NCI-H1694 (cell line): ENCODE data around the gene USP7.
"Not testable (repeated sequence)": the region's sequence is repeated elsewhere in the genome, so short reads cannot be mapped to it uniquely, and the experiment has no call there.

ENCODE experiments used
- DNase-seq: peaks from one replicate; lab custom pipeline; 2025; lab: John Stamatoyannopoulos, UW

USP7 gene

GRCh38 chr16:8963821-8964441 lies at the start of gene USP7:
USP7 (minus strand) TSS chr16:8963906; CDS start chr16:8963285, 621 bp downstream.
- peak; percentile 37 for DNase-seq

- no peak for DNase-seq
Observed at GRCh38 chr16:9013508-9013864, 49.8 kb upstream of the USP7 start.

GRCh38 chr16:9012848-9013507 lies 49.3 kb upstream of the USP7 start:
- no peak for DNase-seq

- DNase-seq: no peak
Observed at GRCh38 chr16:9012330-9012729, 48.6 kb upstream of the USP7 start.

GRCh38 chr16:9008601-9009260 lies 45.0 kb upstream of the USP7 start:
- peak; percentile 13 for DNase-seq

GRCh38 chr16:9007177-9007794 lies 43.6 kb upstream of the USP7 start:
- DNase-seq: no peak

- no peak for DNase-seq
Observed at GRCh38 chr16:9004183-9004582, 40.5 kb upstream of the USP7 start.

GRCh38 chr16:9003763-9004162 lies 40.1 kb upstream of the USP7 start:
- no peak for DNase-seq

GRCh38 chr16:9003322-9003721 lies 39.6 kb upstream of the USP7 start:
- no peak for DNase-seq

GRCh38 chr16:9002042-9002441 lies 38.3 kb upstream of the USP7 start:
- no peak for DNase-seq

- DNase-seq: no peak
Observed at GRCh38 chr16:9000664-9001063, 37.0 kb upstream of the USP7 start.

- no peak for DNase-seq
Observed at GRCh38 chr16:8999800-9000199, 36.1 kb upstream of the USP7 start.

GRCh38 chr16:8998108-8998507 lies 34.4 kb upstream of the USP7 start:
- DNase-seq: no peak

- DNase-seq: no peak
Observed at GRCh38 chr16:8996891-8997290, 33.2 kb upstream of the USP7 start.

- DNase-seq: no peak
Observed at GRCh38 chr16:8990445-8990844, 26.7 kb upstream of the USP7 start.

GRCh38 chr16:8989099-8989878 lies 25.6 kb upstream of the USP7 start:
- DNase-seq: no peak

GRCh38 chr16:8986818-8987191 lies 23.1 kb upstream of the USP7 start:
- no peak for DNase-seq

- DNase-seq: no peak
Observed at GRCh38 chr16:8986111-8986510, 22.4 kb upstream of the USP7 start.

- no peak for DNase-seq
Observed at GRCh38 chr16:8982816-8983215, 19.1 kb upstream of the USP7 start.

GRCh38 chr16:8981901-8982300 lies 18.2 kb upstream of the USP7 start:
- not testable (repeated sequence) for DNase-seq

GRCh38 chr16:8976189-8976588 lies 12.5 kb upstream of the USP7 start:
- not testable (repeated sequence) for DNase-seq

GRCh38 chr16:8975039-8975438 lies 11.3 kb upstream of the USP7 start:
- DNase-seq: no peak
